Measurements from ENCODE around the gene SLC22A13.
"Not testable (repeated sequence)": the region's sequence is repeated elsewhere in the genome, so short reads cannot be mapped to it uniquely, and the experiment has no call there.

Gene SLC22A13

DNA sequence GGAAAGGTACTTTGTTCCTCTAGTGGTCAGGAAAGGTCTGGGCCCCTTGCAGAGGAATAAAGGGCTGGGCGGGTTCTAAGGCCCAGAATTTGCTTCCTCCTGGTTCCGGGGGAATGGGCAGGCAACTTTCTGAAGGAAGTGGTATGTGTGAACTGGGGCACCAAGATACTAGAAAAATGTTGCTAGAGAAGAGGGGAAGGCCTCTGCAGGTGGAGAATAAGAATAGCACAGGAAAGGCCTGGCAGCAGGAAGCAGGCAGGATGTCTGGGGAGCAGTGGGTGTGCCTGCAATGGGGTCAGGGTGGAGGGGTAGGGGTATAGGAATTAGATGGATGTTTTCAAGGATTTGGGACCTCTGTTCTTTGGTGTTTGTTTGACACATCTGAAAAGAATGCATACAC, 2.0 kb downstream of the SLC22A13 start:
- no peak for DNase-seq

DNA sequence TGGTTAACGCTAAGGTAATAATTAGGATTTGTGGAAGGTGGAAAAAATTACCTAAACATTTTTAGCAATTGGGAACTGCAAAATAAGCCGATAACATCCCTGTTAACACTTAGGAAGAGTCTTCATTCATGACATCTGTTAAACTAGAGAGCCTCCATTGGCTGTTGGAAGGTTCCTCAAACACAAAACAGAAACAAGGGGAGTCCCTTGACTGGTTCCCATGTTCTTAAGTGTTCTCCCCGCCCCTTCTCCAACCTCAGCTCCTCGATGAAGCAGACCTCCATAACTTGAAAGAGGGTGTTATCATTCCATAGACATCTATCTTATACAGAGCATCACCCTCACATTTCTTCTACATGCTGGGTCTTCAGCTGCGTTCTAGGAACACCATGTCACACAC, 2.5 kb downstream of the SLC22A13 start:
- no peak for DNase-seq

DNA sequence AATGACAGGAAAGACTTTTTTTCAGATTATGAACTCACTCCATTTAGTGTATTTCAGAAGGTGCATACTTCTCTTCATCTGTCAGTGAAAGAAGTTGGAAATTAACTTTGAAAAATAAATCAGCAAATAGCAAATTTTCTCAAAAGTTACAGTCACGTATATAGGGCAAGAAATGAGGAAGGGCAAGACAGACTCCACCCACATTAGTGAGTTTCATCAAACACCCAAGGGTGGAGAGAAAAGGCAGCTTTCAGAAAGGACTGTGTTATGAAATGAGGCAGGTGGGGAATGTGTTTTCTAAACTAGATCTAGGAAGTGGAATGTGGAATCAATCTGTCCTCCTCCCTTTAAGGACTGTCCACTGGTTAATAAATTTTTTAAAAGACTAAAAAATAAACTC, 2.9 kb downstream of the SLC22A13 start:
- DNase-seq: no peak

DNA sequence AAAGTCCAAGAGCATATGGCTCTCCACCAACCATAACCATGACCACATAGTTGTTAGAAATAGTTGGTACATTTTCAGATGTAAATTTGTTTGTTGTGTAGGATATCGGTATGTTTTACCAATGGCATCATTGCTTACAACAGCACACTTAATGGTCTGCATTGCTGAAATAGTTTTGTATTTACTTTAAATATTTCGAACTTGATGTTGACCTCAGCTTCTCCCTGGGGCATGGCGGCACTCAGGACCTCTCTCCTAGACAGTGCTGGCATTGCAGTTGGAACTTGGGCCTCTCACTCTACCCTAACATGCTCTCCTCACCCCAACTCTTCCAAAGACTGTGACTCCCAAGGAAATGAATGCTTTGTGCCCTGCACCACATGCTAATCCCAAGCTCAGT, 5.0 kb downstream of the SLC22A13 start:
- no peak for DNase-seq

DNA sequence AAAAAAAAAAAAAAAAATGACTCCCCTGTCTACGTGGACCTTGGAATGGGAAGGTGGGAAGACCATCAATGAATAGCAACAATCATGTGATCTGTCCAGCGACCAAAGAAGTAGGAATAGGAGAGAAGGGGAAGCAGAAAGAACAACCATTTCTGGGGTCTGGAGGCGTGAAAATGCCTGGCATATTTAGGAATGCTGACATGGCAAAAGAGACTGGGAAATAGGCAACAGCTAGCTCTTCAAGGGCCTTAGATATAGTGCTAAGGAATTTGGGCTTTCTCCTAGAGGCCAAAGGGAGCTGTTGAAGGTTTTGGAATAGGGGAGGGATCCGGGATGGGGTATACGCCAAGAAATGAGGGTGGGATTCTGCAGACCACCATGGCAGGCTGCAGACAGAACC, 5.9 kb downstream of the SLC22A13 start:
- no peak for DNase-seq

DNA sequence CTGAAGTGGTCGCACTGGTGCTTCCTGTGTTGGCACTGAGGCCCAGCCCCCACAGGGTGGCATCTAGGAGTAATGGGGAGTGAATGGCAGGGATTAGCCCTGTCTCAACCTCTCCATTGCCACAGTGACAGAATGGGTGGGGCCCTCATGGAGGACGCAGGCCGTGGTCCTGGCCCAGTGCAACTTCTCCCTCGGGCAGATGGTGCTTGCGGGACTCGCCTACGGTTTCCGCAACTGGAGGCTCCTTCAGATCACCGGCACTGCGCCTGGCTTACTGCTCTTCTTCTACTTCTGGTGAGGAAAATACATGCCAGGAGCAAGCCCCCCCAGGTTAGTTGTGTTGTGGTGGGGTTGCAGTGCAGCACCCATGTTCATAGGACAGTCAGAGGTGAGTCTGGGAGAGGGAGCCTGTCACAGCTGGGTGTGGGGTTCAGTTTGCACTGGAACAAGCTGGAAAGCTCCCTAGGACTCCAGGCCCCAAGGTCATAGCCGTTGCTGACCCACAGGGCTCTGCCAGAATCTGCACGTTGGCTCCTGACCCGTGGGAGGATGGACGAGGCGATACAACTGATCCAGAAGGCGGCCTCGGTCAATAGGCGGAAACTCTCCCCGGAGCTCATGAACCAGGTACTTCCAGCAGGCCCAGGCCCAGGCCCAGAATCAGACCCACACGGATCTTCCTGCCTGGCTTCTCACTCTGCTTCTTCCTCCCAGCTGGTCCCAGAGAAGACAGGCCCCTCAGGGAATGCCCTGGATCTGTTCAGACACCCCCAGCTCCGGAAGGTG, 9.4 kb downstream of the SLC22A13 start:
- DNase-seq: no peak

DNA sequence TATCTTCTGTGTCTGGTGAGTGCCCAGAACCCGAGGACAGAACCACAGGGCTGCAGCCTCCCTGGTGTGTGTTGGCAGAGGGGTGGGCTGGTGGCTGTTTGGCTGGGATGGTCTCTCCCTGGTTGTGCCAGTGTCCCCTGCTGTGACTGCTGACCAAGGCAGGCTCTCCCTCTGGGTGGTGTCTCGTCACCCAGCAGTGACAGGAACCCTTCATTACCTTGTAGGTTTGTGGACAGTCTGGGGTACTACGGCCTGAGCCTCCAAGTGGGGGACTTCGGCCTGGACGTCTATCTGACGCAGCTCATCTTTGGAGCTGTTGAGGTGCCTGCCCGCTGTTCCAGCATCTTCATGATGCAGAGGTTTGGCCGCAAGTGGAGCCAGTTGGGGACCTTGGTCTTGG, 10.0 kb downstream of the SLC22A13 start:
- no peak for DNase-seq

DNA sequence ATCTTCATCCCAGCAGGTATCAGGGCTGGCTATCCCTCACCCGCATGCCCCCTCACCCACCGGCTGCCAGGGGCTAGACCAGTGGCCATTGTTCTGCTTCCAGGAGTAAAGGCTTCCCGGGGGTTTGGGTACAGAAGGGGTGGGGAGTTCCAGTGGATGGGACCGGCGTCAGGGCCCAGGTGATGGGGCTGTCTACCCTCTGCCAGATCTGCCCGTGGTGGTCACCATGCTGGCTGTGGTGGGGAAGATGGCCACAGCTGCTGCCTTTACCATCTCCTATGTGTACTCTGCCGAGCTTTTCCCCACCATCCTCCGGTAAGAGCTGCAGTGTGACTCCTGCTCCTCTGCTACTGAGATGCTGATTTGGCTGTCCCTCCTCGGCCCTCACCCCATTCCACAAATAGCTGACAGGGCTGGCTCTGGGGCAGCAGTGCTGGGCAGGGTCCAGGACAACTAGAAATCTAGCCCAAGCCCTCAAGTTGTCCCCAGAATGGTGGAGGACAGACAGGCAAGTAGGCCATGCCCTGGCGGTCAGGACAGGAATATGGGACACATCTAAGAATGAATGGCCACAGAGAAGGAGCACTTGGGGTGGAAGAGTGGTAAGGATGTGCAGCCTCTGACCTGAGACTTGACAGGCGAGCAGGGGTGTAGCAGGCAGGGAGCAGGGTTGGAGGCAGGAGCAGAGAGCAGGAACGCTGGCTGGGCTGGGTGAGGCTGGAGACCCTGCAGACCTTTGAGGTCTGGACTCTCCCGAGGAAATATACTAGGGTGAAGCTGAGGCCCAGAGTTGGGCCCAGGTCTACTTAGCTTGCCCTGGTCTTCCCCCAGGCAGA, 10.7 kb downstream of the SLC22A13 start:
- no peak for DNase-seq

DNA sequence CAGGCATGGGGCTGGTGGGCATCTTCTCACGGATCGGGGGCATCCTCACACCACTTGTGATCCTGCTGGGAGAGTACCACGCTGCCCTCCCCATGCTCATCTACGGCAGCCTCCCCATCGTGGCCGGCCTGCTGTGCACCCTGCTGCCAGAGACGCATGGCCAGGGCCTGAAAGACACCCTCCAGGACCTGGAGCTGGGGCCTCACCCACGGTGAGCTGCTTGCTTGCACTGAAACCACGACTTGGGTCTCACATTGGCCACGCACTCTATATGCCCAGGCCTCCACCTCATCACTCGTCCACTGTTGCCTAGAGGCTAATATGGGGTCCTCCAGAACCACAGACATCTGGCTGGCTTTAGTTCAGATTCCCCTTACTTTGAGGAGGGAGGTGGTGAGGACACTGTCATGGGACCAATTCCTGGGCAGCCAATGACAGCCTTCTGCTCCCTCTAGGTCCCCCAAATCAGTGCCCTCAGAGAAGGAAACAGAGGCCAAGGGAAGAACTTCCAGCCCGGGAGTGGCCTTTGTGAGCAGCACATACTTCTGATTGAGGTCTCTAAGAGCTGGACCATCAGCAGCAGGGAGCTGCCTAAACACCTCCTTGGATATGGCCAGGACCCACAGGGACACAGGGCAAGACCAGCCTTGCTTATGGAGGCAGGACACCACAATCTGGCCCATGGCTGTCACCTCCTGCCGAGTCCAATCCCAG, 11.5 kb downstream of the SLC22A13 start:
- no peak for DNase-seq

DNA sequence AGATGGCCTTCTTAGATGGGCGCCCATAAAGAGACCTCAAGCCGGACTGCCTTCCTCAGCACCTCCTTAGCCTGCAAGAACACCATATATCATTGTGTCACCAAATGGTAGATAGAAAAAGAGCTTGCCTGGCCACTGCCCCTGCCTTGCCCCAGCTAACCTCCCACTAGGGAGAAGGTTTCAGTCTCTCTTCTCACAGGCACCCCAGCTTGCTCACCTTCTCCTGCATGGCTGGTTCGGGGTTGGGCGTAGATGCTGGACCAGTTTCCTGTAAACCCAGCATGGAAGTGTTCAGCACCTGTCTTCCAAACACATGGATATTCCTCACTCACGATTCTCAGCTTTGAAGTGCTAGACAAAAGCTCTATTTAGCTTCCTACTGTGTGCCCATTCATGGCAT, 13.2 kb downstream of the SLC22A13 start:
- DNase-seq: no peak

DNA sequence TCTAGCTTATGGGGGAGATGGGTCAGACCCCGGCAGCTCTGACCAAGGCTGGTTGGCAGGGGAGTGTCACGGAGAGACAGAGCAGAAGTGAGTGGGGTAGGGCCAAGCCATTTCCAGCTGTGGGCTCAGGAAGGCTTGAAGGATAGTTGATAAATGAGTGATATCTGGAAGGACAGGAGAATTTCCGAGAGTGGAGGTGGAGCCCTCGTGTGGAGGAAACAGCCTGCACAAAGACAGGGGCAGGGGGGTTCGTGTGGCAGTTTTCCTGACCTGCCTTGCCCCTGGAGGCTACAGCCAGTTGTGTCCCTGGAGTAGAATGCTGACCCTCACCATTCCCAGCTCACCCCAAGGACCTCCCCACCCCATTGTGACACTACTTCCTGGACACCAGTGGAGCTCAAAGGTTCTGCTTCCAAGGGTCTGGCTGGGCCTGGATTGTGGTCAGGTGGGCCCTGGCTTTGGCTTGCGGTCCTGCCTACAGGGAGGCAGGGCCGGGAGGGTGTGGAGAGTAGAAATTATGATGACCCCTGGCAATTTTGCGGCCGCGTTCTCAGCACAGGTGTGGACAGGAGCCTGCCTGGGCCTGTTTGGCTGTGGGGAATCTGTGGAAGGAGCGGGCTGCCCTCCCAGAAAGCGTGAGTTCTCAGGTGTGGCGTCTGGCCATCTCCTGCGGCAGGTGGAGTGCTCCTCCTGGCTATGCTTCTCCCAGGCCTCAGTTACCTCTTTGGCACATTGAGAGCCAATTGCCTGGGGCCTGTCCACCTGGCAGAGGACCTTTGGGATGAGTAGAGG, 16.5 kb downstream of the SLC22A13 start, which contains the start of gene SLC22A14:
SLC22A14 (plus strand) TSS at position 400 of the 792 bp plus-strand sequence. CDS start 23,733 bp downstream, outside the sequence.
- no peak for DNase-seq

DNA sequence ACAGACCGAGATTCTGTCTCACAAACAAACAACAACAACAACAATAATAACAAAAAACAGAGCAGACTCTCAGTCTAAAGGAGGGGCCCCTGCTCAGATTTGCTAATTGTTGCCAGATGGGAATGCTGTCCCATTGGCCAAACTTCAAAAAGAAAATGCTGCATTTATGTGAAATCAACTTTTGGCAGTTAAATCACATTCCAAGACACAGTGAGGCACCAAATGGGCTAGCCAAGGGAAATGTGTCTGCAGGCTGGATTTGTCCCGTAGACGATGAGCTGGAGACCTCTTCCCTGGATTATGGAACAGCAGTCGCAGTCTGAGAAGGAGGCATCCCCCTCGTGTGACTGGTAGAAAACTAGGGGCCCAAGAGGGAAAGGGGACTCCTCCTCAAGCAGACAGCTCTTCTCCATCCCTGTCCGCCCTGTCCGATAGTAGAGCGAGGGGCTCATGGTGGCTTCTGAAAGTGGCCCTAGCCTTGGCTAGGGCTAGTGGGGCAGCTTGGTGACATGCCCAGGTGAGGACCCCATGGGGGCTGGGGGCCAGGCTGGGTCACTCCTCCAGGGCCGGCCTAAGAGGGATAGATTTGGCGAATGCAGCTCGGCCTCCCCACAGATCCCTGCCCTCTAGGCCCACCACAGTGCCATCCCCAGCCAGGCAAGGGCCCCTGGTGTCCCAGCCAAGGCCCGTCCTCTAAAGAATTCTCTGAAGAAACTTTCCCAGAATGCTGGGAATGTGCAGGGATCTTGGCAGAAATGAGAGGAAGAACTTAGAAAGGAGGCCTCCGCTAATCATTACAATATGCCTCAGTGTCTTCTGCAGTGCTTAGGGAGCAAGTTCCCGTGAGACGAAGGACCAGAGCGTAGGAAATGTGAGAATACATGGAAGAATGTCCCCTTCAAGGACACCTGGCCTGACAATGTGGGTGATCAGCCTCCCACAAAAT, 18.5 kb downstream of the SLC22A13 start:
- DNase-seq: no peak

DNA sequence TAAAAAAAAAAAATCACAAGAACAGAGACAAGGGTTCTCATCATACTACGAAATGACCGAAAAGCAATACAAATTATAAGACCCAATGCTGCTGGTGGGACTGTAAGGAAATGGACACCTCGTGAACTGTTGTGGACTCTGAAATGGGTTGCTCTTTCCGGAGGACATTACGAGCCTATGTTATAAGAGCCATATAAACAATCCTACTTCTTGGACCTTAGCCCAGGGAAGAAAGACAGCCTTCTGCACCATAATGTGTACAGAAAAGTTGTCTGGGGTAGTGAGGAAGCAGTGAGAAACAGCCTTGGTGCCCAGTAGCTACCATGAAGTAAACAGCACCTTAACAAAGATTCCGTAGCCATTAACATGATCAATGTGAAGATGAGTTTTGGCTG, 19.1 kb downstream of the SLC22A13 start:
- no peak for DNase-seq

DNA sequence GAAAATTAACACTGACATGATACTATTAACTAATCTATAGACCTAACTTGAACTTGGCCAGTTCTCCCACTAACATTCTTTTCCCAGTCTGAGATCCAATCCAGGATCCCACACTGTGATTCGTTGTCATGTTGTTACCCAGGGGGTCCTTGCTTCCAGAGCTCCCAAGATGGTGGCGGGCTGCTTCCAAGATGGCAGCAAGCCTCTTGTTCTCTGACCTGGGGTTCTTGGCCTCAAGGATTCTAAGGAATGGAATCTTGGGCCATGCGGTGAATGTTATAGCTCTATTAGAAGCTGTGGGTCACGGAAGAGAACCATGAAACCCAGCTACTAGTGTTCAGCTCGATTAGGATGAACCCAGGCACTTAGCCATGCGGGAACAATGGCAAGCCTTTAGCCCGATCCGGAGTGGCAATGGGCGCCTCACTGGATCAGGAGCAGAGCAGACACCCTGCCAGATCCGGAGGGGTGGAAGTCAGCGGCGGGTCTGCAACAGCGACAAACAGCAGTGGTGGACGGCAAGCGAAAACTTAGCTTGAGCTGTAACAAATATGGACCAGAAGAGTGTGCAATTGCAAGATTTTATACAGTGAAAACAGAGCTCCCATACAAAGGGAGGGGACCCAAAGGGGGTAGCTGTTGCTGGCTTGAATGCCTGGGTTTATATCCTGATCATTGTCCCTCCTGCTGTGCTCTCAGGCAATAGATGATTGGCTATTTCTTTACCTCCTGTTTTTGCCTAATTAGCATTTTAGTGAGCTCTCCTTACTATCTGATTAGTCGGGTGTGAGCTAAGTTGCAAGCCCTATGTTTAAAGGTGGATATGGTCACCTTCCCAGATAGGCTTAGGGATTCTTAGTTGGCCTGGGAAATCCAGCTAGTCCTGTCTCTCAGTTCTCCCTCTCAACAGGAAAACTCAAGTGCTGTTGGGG, 23.9 kb downstream of the SLC22A13 start:
- not testable (repeated sequence) for DNase-seq

DNA sequence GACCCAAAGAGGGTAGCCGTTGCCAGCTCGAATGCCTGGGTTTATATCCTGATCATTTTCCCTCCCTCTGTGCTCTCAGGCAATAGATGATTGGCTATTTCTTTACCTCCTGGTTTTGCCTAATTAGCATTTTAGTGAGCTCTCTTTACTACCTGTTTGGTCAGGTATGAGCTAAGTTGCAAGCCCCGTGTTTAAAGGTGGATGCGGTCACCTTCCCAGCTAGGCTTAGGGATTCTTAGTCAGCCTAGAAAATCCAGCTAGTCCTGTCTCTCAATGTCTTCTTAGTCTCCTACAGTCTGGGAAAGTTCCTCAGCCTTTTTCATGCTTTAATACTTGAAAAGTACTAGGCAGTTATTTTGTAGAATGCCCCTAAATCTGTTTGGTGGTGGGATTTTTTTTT, 31.4 kb downstream of the SLC22A13 start:
- not testable (repeated sequence) for DNase-seq

DNA sequence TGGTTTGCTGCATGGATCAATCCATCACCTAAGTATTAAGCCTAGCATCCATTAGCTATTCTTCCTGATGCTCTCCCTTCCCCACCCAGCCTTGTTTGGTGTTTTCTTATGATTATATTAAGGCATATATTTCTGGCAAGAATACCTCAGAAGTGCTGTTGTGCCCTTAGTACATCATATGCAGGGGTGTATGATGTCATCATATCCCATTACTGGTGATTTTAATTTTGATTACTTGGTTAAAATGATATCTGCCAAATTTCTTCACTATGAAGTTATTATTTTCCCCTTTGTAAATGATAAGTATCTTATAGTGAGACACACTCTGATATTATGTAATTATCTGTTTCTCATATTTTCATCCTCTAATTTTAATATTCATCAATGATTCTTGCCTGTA, 31.9 kb downstream of the SLC22A13 start:
- no peak for DNase-seq

DNA sequence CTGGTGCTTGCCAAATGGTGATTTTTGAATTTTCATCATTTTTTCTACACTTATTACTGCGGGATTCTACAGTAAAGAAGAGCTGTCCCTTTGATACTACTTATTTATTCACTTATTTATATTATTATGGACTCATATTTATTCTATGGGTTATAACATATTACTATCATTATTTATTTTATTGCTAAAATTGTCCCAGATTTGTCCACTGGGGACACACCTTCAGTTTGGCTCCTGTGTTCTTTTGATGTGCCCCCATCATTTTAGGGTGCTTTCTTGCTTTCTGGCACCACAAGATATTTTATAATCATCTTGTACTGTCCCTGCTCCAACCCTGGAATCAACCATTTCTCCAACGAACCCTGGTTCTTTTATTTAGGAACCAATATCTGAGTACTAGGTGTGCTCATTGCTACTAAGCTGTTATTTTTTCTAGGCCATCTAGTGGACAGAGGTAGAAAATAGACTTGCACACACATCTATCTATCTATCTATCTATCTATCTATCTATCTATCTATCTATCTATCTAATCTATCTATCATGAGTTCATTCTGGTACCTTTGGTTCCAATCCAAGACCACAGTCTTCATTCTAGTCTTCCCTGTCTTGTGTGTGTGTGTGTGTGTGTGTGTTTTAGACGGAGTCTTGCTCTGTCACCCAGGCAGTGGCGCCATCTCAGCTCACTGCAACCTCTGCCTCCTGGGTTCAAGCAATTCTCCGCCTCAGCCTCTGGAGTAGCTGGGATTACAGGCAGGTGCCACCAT, 32.5 kb downstream of the SLC22A13 start:
- DNase-seq: no peak

DNA sequence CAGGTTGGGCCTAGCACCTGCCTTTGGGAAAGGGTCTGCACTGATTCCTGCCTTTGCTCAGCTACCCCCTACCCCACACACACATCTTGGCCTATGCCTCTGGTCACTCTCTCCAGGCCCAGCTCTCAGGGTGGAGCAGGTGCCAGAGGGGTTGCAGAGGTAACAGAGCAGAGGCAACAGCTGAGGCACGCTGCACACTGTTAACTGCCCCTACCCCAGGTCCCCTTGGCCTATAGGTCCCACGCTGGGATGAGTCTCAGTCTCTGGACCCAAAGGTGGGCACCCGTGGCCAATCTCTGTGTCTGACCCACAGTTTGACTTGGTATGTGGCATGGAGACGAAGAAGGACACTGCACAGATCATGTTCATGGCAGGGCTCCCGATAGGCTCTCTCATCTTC, 41.3 kb downstream of the SLC22A13 start:
- no peak for DNase-seq

DNA sequence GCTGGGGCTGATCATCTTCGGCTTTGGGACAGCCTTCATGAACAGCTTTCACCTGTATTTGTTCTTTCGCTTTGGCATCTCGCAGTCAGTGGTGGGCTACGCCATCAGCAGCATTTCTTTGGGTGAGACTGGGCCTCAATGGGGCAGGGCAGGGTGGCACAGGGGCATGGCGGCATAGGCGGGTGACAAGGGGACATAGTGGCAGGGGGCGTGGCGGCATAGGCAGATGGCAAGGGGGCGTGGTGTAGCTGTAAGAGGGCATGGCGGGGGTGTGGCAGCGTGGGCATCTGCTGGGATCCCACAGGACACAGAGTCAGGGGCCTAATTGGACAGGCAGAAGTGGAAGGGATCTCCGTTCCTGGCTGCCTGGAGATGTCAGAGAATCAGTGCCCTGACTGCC, 42.0 kb downstream of the SLC22A13 start:
- no peak for DNase-seq

DNA sequence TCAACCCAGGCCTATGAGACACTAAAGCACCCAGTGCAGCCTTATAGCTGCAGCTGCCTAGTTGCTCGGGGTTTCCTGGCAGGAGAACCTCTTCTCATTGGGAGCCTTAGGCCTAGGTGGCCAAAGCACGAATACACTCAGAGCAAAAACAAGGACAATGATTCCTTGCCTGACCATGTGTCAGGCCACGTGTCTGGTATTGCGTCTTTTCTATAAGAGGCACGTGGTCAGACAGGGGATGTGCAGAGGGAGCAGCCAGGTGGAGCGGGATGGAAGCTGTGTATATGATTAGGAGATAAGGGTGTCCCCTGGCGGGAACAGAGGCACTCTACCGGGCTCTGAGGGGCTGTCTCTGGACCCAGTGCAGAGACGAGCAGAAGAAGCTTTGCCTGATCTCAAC, 42.8 kb downstream of the SLC22A13 start:
- DNase-seq: no peak
